HG03457 (cell line): ENCODE results near the gene NCOA3.
"Not testable (repeated sequence)": the region's sequence is repeated elsewhere in the genome, so short reads cannot be mapped to it uniquely, and the experiment has no call there.

Experiments used
- ATAC-seq: cut with Tn5 transposase; IDR thresholded peaks from one replicate; pipeline ENCODE4 v1.9.1; 2021; ENCODE audit warnings: moderate number of reproducible peaks; ENCODE audit not compliant: unreplicated experiment

NCOA3 gene

DNA sequence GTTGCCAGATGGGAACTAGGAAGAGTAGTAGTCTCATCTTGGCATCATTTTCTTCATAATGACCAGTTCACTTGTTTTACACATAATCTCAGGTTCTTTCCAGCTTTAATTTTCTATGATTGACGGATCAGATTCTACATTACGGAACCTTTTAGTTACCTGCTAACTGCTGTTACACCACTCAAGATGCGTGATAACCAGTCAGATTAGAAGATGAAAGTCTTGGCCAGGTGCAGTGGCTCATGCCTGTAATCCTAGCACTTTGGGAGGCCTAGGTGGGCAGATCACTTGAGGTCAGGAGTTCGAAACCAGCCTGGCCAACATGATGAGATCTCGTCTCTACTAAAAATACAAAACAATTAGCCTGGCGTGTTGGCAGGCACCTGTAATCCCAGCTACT is 92.5 kb downstream of the NCOA3 start:
- no peak for ATAC-seq

DNA sequence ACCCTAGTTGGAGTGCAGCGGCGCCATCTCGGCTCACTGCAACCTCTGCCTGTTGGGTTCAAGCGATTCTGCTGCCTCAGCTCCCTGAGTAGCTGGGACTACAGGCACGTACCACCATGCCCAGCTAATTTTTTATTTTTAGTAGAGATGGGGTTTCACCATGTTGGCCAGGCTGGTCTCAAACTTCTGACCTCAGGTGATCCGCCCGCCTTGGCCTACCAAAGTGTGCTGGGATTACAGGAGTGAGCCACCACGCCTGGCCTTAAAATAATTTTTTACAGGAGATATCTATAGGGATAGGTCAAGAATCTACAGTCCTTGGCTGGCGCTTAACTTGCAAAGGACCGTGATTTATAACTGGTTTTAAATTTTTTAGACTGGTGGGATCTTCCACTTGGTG is 93.5 kb downstream of the NCOA3 start:
- ATAC-seq: not testable (repeated sequence)

DNA sequence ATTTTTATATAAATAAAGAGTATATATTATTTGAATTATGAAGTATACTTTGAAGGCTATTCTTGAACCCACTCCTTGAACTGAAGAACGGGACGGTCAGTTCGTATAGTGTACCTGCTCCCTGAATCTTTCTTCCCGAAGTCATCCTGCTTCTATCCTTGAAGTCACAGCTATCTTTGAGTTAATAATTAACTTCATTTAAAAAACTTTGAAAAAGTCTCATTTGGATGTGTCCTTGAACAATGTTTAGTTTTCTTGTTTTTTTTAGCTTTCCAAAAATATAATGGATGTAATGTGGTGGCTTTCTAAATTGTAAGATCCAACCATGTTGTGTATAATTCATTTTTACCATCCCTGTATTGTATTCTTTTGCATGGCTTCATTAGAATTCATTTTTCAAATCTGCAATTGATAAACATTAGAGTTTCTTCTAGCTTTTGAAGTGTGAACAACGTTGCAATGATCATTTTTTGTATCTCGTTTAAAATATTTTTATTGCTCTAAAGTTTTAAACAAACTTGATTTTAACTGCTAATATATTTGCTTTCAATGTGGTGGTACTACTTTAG is 94.4 kb downstream of the NCOA3 start:
- ATAC-seq: no peak

- no peak for ATAC-seq
Observed at GRCh38 chr20:47597090-47597489, 95.4 kb downstream of the NCOA3 start.

DNA sequence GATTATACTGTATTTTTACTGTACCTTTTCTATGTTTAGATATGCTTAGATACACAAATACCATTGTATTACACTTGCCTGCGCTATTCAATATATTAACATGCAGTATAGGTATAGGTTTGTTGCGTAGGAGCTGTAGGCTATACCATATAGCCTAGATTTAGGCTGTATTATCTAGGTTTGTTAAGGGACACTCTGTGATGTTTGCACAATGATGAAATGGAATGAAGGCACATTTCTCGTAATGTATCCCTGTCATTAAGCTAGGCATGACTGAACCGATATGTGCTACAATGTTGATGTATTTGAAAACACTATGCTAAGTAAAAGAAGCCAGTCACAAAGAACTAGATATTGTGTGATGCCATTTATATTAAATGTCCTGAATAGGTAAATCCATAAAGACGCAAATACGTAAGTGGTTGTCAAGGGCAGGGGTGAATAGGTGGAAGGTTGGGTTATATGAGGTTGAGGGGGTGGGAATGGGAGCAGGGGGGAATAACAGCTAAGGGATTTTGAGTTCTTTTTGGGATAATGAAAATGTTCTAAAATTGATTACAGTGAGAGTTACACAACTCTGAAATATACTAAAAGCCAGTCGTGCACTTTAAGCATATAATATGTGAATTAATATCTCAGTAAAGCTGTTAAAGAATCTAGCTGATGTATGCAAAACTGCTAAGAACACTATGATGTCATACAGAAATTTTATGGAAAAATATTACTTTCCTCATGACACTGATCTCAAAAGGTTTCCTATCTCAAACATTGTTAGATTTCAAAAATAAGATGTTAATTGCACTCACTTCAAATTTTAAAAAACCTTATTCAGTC is 97.4 kb downstream of the NCOA3 start:
- no peak for ATAC-seq

GRCh38 chr20:47600967-47601547 is 99.4 kb downstream of the NCOA3 start:
- no peak for ATAC-seq

- ATAC-seq: no peak
Observed at GRCh38 chr20:47603260-47603659, 101.6 kb downstream of the NCOA3 start.

GRCh38 chr20:47605673-47606413 is 104.2 kb downstream of the NCOA3 start:
- no peak for ATAC-seq

DNA sequence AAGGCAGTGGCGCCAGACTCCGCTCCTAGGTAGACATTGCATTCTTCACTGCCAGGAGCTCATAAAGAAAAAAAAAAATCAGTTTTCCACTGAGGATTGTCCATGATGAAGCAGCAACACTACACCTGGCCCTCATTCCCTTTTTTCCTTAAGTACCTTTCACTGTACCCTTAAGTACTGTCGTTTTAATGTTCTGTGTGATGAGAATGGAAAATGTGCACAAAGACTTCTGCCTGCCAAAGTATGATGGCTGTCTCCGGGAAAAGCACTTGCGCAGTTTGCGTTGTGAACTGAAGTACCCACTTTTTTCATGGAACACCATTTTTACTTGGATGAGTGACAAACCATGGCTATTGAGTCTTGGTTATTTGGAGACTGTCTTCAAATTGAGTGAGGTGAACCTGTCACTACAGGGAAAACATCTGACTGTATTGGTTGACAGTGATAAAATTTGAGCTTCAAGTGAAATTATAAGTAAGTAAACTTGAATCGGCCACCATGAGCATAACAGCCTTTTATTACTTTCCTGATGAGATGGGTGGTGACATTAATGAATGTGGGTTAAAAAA is 104.8 kb downstream of the NCOA3 start:
- ATAC-seq: no peak

DNA sequence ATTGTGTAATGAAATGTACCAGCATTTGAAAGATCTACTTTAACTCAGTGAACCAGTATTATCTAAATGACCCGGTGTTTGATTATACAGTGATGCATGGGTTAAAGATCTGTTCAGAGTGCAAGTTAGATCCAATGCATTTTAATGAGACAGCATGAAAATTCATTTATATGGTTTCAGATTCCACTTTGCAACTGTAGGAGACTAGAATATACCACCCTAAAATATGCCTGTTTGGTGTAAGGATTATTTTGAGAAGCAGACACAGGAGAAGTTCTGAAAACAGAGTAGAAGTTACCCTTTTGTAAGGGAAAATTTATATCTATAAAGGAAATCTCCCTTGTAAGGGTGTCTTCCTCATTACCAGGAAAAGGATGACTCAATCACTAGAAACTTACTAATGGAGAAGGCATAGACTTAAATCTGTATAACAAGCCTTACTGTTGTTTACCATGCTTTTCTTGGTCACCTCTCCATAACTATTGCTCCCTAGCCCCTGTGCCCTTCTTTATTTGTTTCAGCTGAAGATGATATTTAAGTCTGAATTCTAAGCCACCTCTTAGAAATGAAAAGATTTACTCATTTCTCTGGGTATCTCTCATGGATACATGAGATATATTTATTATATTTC is 105.4 kb downstream of the NCOA3 start:
- no peak for ATAC-seq

GRCh38 chr20:47609001-47609400 is 107.3 kb downstream of the NCOA3 start:
- ATAC-seq: no peak

GRCh38 chr20:47610247-47610944 is 108.7 kb downstream of the NCOA3 start:
- ATAC-seq: no peak

GRCh38 chr20:47610945-47611250 is 109.2 kb downstream of the NCOA3 start:
- no peak for ATAC-seq

DNA sequence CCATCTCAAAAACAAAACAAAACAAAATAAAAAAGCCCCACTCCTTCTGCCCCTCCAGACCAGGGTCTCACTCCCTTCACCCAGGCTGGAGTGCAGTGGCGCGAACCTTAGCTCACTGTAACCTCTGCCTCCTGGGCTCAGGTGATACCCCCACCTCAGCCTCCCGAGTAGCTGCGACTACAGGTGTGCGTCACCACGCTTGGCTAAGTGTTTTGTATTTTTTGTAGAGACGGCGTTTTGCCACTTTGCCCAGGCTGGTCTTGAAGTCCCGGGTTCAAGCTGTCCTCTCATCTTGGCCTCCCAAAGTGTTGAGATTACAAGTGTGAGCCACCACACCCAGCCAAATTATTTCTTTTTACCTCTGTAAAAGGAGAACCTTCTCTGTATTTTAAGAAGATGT is 110.1 kb downstream of the NCOA3 start:
- no peak for ATAC-seq

- no peak for ATAC-seq
Observed at GRCh38 chr20:47612670-47613069, 111.0 kb downstream of the NCOA3 start.

GRCh38 chr20:47614703-47615309 is 113.1 kb downstream of the NCOA3 start:
- no peak for ATAC-seq

GRCh38 chr20:47618479-47618878 is 116.8 kb downstream of the NCOA3 start:
- ATAC-seq: no peak

DNA sequence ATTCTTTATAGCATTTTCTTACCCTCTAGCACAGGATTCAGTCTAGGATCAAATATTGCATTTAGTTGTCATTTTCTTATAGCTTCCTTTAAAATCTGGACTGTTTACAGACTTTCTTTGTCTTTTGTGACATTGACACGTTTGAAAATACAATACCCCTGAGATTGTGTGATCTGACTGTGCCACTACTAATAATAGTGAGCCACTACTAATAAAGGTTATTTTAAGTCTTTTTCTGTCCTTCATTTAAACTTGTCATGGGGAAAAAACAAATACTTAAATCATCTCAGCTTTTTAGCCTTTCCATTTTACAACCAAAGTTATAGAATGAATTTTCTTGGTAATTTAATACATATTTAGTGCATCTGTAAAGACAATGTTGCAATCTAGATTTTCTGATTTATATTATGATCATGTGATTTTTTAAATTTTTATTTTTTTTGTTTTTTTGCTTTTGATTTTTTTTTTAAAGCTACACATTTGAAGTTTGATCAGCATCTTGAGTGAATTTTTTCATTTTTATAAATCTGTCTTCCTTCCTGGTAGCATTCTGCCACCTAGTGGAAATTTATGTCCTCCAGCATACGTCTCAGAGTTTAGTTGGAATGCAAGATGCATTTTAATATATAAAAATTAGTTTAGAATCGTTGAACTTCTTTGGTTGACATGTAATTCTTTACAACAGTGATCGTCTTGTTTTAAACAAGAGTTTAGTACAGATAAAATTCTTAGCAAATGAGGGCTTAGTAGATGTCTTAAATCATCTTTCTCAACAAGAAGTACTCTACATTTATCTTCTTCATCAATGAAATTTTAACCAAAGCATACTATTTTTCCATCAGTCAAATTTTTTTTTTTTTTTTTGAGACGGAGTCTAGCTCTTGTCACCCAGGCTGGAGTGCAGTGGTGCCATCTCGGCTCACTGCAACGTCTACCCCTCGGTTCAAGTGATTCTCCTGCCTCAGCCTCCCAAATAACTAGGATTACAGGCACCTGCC is 119.4 kb downstream of the NCOA3 start:
- no peak for ATAC-seq
